ENCODE results near the gene DEDD2.

The DEDD2 gene

DNA sequence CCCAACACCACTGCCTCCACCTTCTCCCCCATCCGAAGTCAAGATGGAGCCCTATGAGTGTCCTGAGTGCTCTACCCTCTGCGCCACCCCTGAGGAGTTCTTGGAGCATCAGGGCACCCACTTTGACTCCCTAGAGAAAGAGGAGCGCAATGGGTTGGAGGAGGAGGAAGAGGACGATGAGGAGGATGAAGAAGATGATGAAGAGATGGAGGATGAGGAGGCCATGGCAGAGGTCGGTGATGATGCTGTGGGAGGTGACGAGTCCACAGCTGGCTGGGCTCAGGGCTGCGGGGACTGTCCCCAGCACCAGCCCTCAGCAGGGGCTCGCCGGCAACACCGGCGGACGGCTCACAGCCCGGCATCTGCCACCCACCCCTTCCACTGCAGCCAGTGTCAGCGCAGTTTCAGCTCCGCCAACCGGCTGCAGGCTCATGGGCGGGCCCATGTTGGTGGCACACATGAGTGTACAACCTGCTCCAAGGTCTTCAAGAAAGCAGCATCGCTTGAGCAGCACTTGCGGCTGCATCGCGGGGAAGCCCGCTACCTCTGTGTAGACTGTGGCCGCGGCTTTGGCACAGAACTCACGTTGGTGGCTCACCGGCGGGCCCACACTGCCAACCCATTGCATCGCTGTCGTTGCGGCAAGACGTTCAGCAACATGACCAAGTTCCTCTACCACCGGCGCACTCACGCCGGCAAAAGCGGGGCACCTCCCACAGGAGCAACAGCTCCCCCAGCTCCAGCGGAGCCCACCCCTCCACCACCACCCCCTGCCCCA lies 7.7 kb upstream of the DEDD2 start:
- TF ChIP-seq, protein P1, sequence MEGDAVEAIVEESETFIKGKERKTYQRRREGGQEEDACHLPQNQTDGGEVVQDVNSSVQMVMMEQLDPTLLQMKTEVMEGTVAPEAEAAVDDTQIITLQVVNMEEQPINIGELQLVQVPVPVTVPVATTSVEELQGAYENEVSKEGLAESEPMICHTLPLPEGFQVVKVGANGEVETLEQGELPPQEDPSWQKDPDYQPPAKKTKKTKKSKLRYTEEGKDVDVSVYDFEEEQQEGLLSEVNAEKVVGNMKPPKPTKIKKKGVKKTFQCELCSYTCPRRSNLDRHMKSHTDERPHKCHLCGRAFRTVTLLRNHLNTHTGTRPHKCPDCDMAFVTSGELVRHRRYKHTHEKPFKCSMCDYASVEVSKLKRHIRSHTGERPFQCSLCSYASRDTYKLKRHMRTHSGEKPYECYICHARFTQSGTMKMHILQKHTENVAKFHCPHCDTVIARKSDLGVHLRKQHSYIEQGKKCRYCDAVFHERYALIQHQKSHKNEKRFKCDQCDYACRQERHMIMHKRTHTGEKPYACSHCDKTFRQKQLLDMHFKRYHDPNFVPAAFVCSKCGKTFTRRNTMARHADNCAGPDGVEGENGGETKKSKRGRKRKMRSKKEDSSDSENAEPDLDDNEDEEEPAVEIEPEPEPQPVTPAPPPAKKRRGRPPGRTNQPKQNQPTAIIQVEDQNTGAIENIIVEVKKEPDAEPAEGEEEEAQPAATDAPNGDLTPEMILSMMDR (IDR thresholded peaks at IDR 0.05; ENCODE audit: low read depth, low read length, missing control alignments) = no peak
- DNase-seq (ENCODE audit: extremely low read depth, low read depth) = no peak
- H3K4me3 ChIP-seq (replicated peaks; ENCODE audit: low read depth, low read length) = no peak overlapping the region

DNA sequence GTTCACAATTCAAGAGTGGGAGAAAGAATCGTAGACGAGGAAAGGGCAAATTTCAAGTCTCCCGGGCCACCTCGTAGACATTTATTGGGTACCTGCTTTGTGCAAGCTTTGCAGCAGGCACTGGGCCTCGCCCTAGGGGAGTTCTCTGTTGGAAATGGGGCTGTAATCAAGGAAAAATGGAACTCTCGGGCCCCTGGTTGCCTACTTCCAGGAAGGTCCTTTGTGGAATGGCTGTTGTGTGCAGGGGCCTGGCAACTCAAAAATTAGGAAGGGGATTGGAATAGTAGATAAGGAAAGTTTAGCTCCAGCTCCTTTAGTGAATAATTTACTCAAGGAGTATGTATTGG lies 3.2 kb upstream of the DEDD2 start:
- peak overlapping the region; percentile 68 for H3K4me3 ChIP-seq (replicated peaks; ENCODE audit: low read depth, low read length)
- TF ChIP-seq, protein P1 (IDR thresholded peaks at IDR 0.05; ENCODE audit: low read depth, low read length, missing control alignments) = no peak
- no peak for DNase-seq (ENCODE audit: extremely low read depth, low read depth)

DNA sequence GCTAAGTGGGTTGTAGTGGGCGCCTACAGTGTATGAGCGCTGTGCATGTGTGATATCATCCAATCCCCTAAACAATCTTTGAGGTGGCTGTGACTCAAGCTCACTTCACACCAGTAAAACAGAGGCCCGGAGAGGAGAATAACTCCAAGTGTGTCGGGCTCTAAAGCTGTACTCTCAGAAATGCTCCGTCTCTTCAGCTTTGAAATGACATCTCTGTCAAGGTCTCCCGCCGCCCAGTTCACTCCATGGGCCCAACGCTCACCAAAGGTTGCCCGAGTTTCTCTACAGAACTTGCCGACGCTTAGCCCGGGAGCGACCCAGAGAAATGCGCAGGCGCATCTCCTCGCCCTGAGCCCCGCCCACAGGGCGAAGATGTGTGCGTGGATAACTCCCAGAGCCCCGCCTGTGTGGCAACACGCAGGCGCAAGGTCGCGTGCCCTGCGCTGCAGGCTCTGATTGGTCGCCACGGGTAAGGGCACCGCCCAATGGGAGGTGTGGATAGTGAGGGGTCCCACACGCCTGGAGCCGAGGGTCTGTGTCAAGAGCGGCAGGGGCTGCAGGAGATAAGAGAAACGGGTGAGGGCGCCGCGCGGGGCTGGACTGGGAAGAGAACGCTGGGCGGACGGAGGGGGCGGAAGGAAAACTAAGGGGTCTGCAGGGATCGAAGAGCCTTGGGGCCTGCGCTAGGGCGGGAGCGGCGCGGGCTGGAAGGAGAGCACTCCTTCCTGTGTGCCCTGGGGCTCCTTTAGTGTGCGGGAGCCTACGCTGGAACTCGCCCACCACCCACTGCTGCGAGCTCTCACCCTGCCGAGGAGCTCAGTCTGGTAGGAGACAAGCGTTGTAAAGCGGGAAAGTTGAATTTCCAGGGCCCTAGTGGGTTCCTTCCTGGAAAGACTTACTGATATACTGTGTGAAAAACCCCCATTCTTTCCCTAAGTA lies 2.6 kb upstream of the DEDD2 start, which contains the start of gene ZNF526:
Gene ZNF526, plus strand, starts transcription at position 501 of the 939 bp plus-strand sequence. CDS start 4,092 bp downstream, outside the sequence.
- DNase-seq (ENCODE audit: extremely low read depth, low read depth) = peak; percentile 93
- TF ChIP-seq, protein P1 (IDR thresholded peaks at IDR 0.05; ENCODE audit: low read depth, low read length, missing control alignments) = no peak
- H3K4me3 ChIP-seq (replicated peaks; ENCODE audit: low read depth, low read length) = peak within 1 kb of the TSS; percentile 68

DNA sequence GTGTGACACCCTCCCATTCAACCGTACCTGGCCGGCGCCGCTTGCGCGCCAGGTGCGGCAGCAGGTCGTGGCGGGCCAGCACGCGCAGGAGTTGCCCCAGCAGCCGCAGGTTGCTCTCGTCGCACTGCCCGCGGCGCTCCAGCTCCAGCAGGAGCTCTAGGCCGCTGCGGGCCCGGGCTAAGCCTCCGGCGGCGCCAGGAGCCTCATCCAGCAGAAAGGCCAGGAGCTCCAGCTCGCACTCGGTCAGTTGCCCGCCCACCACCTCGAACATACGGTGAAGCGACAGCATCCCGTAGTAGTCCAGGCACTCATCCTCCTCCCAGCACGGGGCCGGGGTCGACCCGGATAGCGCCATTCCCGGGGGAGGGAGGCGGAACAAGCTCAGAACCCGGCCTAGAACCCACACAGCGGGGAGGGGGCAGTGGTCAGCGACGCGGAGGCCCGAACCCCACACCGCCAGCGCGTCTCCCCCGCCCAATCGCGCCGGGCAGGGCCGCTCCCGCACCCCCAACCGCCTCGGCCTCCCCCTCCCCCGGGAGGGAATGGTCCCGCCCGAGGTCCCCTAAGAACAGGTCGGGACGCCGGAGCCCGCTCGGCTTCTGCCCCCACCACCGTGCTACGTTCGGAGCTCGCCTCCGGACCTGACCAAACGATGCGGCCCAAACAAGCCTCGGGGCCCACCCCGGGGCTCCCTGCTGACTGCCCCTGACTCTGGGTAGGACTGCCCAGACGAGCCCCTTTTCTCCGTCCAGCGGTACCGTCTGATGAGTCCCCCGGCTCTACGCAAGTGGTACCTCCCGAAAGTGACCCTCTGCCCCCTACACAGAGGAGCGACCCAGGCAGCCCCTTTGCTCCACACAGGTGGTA lies 591 bp downstream of the DEDD2 start:
- TF ChIP-seq, protein P1 (IDR thresholded peaks at IDR 0.05; ENCODE audit: low read depth, low read length, missing control alignments) = no peak
- DNase-seq (ENCODE audit: extremely low read depth, low read depth) = no peak
- H3K4me3 ChIP-seq (replicated peaks; ENCODE audit: low read depth, low read length) = peak overlapping the region; percentile 86

DNA sequence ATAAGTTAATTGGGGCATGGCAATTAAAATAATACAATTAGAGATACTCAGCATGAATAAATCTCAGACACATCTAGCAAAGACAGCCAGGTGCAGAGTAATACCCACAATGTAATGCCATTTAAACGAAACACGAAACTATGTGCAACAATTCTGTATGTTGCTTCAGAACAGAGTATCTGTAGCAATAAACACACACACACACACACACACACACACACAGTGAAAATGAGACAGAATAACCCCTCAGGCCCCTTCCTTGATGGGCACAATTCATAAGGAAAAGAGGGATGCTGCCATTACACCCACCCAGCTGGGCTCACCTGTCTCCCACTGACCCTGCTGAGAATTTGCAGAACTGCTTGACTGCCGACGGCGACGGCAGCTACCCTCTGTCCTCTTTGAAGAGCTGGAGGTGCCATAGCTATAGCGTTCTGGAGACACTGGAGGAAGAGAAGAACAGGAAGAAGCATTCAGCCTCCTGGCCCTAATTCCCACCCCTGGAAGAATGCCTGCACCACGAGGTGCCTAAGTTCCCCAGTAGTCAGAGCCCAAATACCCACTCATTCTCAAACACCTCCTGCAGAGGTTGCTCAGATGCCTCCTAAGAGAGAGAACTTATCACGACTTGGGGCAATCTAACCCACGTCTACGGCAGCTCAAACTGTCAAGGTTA lies 2.5 kb downstream of the DEDD2 start:
- no peak for DNase-seq (ENCODE audit: extremely low read depth, low read depth)
- TF ChIP-seq, protein P1 (IDR thresholded peaks at IDR 0.05; ENCODE audit: low read depth, low read length, missing control alignments) = no peak
- H3K4me3 ChIP-seq (replicated peaks; ENCODE audit: low read depth, low read length) = no peak overlapping the region

DNA sequence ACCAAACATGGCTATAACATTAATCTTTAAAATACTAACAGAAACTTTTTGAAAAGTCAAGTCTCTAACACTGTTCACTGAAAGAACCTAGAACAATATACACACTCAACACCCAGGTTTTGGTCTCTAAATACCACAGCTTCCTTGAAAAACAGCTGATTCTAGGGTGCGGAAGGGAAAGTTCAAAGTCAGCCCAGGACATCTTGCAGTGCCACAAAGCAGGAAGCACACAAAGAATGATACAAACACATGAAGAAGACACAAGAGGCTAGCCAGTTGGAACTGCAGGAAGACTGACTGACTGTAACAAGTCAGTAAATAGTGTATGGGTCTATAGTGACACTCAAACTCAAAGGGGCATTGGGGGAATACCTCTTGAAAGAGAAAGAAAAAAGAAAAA lies 4.6 kb downstream of the DEDD2 start:
- TF ChIP-seq, protein P1 (IDR thresholded peaks at IDR 0.05; ENCODE audit: low read depth, low read length, missing control alignments) = no peak
- no peak overlapping the region for H3K4me3 ChIP-seq (replicated peaks; ENCODE audit: low read depth, low read length)
- DNase-seq (ENCODE audit: extremely low read depth, low read depth) = no peak
